Type B pancreatic cell (in vitro differentiated cells): ENCODE results near the gene EMILIN3. TPM values are rescaled to one million over a fixed set of nuclear protein-coding genes. Genes with fewer than 3 reads are reported as not detected.

Source experiments
- DNase-seq: peaks from one replicate; pipeline ENCODE4 v3.0.0; 2021; ENCODE audit warnings: mixed read lengths; ENCODE audit not compliant: unreplicated experiment; ENCODE audit errors: extremely low spot score
- H3K27ac Mint-ChIP-seq: 2 replicates; pipeline ENCODE4 v1.8.0; 2021; ENCODE audit warnings: mild to moderate bottlenecking, mixed read lengths
- H3K27me3 Mint-ChIP-seq: 2 replicates; pipeline ENCODE4 v1.8.0; 2021; ENCODE audit warnings: mixed read lengths
- H3K36me3 Mint-ChIP-seq: 2 replicates; pipeline ENCODE4 v1.8.0; 2021; ENCODE audit warnings: mixed read lengths
- H3K4me1 Mint-ChIP-seq: one replicate; pipeline ENCODE4 v1.8.0; 2021; ENCODE audit warnings: mixed read lengths; ENCODE audit not compliant: unreplicated experiment
- H3K4me3 Mint-ChIP-seq: 2 replicates; pipeline ENCODE4 v1.8.0; 2021; ENCODE audit warnings: mild to moderate bottlenecking, mixed read lengths
- H3K9me3 Mint-ChIP-seq: 2 replicates; pipeline ENCODE4 v1.8.0; 2021; ENCODE audit warnings: mixed read lengths
- total RNA-seq: library from RNA; stranded (reverse); gene quantifications from 2 replicates; pipeline ENCODE4 v1.2.1, GENCODE V29; 2021; ENCODE audit warnings: low replicate concordance
- TF ChIP-seq, protein P1 (sequence below): fragments of 200-600 bp; sonication (generic); conservative IDR thresholded peaks from 2 replicates; pipeline ENCODE4 v1.5.0; 2021; ENCODE audit warnings: antibody characterized with exemption, mild to moderate bottlenecking

The EMILIN3 gene
- total RNA-seq, 1 donor from 2014 or later, result 10.3 TPM

DNA sequence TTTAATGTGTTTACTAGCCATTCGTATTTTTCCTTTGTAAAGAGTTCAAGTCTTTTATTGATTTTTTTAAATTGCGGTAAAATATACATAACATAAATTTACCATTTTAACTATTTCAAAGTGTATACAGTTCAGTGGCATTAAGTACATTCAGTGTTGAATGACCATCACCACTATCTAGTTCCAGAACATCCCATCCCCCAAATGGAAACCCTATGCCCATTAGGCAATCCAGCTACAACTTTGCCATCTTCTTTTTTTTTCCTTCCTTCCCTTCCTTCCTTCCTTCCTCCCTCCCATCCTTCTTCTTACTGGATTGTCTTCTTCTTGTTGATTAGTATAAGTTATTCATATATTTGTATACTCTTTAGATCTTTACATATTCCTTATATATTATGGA is 17.4 kb downstream of the EMILIN3 start:
- Mint-ChIP-seq H3K27me3 (no peaks in the 10 kb centered on the region), H3K9me3 (no peaks in the 10 kb centered on the region), H3K36me3 (peaks cover 4% of the 10 kb centered on the region), H3K4me3 (no peak overlapping the region), H3K27ac (no peak overlapping the region), H3K4me1 (no peaks in the 10 kb centered on the region)
- no peak for DNase-seq
- TF ChIP-seq, protein P1, sequence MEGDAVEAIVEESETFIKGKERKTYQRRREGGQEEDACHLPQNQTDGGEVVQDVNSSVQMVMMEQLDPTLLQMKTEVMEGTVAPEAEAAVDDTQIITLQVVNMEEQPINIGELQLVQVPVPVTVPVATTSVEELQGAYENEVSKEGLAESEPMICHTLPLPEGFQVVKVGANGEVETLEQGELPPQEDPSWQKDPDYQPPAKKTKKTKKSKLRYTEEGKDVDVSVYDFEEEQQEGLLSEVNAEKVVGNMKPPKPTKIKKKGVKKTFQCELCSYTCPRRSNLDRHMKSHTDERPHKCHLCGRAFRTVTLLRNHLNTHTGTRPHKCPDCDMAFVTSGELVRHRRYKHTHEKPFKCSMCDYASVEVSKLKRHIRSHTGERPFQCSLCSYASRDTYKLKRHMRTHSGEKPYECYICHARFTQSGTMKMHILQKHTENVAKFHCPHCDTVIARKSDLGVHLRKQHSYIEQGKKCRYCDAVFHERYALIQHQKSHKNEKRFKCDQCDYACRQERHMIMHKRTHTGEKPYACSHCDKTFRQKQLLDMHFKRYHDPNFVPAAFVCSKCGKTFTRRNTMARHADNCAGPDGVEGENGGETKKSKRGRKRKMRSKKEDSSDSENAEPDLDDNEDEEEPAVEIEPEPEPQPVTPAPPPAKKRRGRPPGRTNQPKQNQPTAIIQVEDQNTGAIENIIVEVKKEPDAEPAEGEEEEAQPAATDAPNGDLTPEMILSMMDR, result no peak

DNA sequence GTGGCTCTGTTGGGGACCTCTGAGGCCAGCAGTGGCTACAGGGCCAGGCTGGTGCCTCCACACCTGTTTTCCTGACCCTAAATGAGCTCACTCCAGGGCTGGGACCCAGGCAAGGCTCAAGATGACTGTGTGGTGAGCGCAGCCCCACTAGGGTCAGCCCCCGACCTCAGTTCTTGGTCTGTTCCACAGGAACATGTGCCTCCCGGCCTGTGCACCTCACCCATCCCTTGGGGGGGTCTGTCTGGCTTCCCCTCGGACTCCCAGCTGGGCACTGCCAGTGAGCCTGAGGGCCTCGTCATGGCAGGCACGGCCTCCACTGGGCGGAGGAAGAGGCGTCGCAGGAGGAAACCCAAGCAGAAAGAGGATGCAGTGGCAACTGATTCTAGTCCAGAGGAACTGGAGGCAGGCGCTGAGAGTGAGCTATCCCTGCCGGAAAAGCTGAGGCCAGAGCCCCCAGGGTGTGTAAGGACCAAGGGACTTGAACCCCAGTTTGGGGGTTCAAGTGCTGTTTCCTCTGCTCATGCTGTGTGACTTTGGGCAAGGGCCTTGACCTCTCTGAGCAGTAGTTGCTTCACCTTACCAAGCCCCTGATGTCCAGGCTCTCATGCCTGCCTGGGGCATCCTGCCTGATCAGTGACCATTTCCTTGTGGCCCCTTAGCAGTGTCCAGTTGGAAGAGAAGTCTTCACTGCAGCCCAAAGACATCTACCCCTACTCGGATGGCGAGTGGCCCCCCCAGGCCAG is 18.0 kb downstream of the EMILIN3 start:
- no peaks in the 10 kb centered on the region for H3K27me3 Mint-ChIP-seq
- TF ChIP-seq, protein P1, result no peak
- H3K27ac Mint-ChIP-seq, result no peak overlapping the region
- DNase-seq, result no peak
- H3K36me3 Mint-ChIP-seq, result peaks cover 4% of the 10 kb centered on the region
- H3K9me3 Mint-ChIP-seq, result no peaks in the 10 kb centered on the region
- H3K4me3 Mint-ChIP-seq, result no peak overlapping the region
- no peaks in the 10 kb centered on the region for H3K4me1 Mint-ChIP-seq

DNA sequence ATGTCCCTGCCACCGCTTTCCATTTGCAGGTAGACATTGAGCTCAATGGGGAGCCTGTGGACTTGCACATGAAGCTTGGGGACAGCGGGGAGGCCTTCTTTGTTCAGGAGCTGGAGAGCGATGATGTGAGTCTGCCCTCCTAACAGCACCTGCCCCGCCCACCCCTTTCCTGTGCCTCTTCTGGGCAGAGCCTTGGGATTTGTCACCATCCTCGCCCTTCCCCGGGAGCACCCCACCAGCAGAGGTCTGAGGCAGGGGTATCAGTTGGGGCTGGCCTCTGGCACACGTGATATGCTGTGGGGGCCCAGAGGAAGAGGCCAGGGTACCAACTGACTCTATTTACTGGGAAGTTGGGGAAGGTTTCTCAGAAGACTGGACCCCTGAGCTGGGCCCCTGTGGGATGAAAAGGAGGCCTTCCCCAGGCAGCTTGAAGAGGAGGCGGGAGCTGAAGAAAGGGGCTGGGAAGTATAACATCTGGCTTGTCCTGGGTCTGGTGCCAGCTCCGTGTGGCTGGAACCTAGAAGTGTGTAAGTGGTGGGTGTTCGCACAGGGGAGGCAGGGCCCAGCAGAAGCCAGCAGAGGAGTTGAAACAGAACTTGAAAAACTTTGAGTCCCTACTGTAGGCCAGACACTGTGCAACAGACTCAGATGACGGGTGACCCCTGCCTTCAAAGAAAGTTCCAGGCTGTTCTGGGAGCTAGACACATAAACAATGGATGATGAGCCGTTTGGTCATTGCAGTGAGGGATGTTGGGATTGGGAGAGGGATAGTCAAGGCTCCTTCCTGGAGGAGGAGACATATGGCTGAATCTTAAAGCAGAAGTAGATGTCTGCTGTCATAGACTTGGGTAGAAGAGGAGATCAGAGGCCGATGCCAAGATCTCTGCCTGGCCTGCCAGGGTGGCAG is 18.8 kb downstream of the EMILIN3 start:
- DNase-seq, result no peak
- Mint-ChIP-seq H3K36me3 (peaks cover 4% of the 10 kb centered on the region), H3K27ac (no peak overlapping the region), H3K9me3 (no peaks in the 10 kb centered on the region), H3K27me3 (no peaks in the 10 kb centered on the region), H3K4me3 (no peak overlapping the region), H3K4me1 (no peaks in the 10 kb centered on the region)
- TF ChIP-seq, protein P1, result no peak

DNA sequence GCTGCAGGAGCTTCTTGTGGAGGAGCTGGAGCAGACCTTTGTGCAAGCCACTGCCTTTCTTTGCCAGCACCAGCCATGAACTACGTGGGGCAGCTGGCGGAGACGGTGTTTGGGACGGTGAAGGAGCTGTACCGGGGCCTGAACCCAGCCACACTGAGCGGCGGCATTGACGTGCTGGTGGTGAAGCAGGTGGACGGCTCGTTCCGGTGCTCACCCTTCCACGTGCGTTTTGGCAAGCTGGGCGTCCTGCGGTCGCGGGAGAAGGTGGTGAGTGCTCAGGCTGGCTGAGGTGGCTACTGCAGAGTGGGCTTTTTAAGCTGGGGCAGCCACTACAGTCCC is 20.9 kb downstream of the EMILIN3 start:
- peaks cover 4% of the 10 kb centered on the region for H3K36me3 Mint-ChIP-seq
- peaks cover 2% of the 10 kb centered on the region for H3K4me1 Mint-ChIP-seq
- H3K27me3 Mint-ChIP-seq, result no peaks in the 10 kb centered on the region
- no peak overlapping the region for H3K27ac Mint-ChIP-seq
- no peak overlapping the region for H3K4me3 Mint-ChIP-seq
- TF ChIP-seq, protein P1, result no peak
- DNase-seq, result no peak
- H3K9me3 Mint-ChIP-seq, result no peaks in the 10 kb centered on the region

DNA sequence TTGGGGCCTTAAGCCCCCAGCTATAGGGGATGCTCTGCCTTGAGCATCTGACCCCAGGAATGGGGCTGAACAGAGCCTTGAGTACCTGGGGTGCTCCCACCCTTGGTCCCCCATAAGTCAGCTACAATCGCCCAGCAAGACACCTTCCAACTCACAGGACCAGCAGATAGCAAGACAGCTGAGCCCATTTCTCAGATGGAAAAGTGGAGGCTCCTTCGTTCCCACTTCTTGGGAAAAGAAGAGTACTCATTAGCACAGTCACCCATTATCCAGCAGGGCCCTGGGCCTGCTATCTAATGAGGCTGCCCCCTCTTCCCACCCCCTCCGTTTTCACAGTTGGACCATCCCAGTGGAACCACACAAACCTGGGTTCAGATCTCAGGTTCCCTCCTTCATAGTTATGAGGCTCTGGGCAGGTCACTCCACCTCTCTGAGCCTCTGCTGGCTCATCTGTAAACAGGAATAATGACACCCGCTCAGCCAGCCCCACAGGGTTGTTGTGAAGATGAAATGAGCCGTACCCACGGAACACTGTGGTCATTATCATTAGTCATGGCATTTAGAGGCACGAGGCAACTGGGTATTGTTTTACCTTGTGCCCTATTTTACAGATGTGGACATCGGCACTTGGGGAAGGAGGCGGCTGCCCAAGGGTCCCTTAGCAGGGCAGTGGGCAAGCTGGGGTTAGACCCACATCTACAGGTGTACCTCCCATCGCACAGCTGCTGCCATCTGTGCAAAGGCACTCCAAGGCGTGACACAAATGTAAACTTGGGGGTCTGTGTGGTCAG is 21.5 kb downstream of the EMILIN3 start:
- Mint-ChIP-seq H3K27ac (no peak overlapping the region), H3K36me3 (peaks cover 4% of the 10 kb centered on the region), H3K4me1 (peaks cover 8% of the 10 kb centered on the region), H3K9me3 (no peaks in the 10 kb centered on the region), H3K4me3 (no peak overlapping the region), H3K27me3 (no peaks in the 10 kb centered on the region)
- no peak for DNase-seq
- TF ChIP-seq, protein P1, result no peak
